CD4-positive, alpha-beta T cell treated with Interleukin-6 at 100 ng/mL for 8 hours (primary cell): ENCODE data around the gene HLA-DRA.

Source experiments
- DNase-seq: peaks from one replicate; pipeline ENCODE4 v3.0.0-alpha.2; 2020; ENCODE audit warnings: mixed read lengths, low spot score

Gene HLA-DRA

DNA sequence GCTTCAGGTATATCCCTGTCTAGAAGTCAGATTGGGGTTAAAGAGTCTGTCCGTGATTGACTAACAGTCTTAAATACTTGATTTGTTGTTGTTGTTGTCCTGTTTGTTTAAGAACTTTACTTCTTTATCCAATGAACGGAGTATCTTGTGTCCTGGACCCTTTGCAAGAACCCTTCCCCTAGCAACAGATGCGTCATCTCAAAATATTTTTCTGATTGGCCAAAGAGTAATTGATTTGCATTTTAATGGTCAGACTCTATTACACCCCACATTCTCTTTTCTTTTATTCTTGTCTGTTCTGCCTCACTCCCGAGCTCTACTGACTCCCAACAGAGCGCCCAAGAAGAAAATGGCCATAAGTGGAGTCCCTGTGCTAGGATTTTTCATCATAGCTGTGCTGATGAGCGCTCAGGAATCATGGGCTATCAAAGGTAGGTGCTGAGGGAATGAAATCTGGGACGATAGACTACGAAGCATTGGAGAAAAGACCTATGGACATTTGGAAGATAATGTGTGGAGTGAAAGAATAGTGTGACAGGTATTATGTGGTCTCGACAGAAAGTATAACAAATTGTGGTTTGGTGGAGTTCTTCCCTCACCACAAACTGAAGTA, at the start of gene HLA-DRA:
Gene HLA-DRA (plus strand): TSS at position 286 of the 613 bp plus-strand sequence. CDS start 64 bp downstream, at position 350.
- peak; percentile 62 for DNase-seq

DNA sequence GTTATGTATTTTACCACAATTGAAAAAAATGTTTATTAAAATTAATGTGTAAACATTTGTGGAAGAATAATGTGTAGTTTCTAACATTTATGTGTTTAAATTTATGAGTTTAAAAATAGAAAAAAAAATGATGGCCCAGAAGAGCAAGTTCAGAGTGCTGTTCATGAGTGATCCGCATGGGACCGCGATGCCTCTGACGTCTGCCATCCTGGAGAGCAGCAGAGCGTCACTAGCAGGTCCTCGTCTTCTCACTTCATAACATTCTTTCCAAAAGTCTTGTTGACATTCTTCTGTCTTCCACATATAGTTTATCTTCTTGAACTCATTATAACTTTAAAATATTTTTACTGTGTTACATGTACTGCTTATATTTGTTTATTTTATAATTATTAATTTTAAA, 48.2 kb upstream of the HLA-DRA start:
- DNase-seq: no peak

DNA sequence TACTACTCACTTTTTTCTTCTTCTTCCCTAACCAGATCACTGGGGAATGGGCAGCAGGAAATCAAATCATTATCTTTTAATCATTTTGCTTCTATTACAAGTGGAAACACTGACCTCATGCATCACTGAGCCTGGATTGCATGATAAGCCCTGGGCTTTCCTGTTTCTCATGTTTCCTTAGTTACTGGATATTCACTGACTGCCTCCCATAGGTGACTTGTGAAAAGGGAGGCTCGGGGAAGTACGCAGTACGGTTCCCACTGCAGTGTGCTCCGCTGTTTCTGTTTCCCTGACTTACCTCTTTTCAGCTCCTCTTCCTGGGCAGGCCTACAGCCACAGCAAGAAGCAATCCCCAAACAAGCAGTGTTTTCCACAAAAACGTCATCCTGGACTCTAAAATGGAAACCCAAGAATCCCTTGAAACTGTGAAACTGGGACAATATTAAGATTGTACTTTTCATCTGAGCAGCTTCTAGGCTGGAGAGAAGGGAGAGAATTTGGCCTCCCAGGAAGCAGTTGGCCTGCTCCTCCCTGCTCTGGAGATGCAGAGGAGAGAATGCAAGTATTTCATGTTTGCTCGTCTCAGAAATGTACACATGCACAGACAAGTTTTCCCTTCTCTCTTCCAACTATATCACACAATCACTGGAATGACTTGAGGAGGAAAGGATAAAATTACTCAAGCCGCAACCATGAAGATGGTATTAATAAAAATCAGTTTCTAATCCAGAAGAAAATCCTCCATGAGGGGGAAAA, 45.8 kb upstream of the HLA-DRA start:
- DNase-seq: no peak

DNA sequence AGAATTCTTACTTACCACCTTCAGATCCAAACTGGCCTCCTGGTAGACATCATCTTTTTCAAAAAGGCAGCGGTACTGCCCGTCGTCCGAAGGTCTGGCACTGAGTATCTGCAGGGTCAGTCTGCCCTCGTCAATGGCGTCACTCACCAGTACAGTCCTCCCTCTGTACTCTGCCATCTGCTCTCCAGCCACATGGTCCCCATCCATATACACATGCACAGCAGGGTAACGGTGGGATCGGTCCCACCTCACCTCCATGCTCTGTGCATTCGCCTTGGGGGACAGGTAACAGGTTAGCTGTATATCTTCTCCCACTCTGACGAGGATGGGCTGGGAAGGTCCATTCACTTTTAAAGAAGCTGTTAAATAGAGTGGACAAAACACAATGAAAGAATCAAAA, 43.7 kb upstream of the HLA-DRA start:
- no peak for DNase-seq

DNA sequence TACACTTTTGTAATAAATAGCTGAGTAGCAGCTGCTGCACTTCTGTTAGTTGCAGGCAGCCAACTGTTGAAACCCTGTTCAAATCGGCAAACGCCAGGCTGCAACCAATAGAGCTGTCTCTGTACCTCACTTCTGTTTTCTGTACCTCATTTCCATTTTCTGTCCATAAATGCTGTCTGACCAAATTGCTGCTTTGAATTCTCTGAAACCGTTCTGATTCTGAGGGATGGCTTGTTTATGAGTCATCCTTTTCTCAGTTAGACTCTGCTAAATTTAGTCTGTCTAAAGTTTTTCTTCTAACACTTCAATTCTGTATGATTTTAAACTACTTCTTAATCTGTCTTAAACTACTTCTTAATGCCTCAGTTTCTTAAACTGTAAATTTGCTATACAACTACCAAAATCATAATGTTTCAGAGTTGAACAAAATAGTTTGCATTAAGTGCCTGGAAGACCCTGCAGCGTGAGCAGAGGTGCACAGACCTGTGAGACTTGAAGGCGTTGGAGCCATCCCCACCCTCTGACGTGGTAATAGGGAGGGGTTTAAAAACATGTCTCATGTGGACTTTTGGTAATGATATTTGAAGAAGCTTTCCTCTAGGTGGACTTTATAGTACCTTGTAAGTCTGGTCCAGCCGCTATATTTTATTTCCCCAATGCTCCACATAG, 42.3 kb upstream of the HLA-DRA start:
- DNase-seq: no peak

DNA sequence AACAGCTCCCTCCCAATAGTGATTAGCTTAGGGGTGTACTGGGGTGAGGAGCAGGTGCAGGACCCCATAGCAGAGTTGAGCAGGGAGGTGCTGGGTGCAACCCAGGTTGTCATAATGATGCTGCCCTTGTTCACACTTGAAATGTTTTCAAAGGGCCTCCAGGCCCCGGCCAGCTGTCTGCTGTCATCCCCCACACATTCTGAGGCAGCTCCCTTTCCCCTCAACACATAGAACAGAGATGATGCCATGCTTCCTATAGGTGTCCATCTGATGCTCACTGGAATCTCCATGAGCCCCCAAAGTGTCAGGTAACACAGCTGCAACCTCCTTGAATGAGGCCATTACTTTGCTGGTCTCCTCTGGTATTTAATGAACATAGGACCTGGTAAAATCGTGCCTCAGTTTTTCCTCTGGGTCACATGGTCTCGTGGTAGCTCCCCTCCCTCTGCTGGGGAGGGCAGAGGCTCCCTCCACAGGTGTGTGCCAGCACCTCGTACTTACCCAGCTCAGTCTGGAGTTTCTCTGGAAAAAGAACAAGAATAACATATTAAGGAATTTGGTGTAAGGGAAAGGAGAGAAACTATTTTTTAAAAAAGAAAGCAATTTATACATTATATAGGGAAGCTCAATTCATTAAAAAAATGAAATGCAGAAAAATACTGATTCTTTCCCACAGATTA, 38.3 kb upstream of the HLA-DRA start:
- no peak for DNase-seq

DNA sequence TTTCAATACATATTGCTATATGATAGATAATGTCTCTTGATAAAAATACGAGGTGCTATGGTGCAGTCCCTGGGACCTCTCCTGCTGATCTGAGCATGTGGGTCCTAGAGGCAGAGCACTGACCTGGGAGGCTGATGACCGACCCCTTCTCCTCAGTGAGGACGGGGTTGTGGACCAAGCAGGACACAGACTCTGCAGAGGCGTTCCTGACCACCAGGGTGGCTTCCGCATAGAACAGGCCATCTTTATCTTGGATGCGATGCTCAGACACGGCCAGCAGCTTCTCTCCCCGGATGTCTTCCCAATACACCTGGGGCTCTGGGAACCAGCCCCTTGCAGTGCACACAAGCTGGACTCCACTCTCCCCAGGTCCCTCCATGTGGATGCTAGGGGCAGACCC, 36.9 kb upstream of the HLA-DRA start:
- DNase-seq: no peak

DNA sequence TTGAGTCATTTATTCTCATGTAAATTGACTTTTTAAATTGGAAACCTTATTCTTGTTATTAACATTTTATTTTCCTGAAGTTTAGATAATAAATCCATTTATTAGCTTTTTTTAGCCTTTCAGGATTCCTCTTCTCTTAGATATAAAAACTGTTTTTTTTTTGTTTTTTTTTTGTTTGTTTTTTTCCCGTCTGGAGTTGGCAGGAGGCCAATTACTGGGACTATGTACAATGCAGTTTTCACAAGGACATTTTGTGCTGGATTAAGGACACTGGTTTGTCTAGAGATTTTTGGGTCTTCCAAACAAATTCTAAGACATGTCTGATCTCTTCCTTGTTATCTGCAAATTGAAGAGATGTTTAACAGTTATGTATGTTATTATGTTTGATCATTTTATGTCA, 34.0 kb upstream of the HLA-DRA start:
- no peak for DNase-seq

DNA sequence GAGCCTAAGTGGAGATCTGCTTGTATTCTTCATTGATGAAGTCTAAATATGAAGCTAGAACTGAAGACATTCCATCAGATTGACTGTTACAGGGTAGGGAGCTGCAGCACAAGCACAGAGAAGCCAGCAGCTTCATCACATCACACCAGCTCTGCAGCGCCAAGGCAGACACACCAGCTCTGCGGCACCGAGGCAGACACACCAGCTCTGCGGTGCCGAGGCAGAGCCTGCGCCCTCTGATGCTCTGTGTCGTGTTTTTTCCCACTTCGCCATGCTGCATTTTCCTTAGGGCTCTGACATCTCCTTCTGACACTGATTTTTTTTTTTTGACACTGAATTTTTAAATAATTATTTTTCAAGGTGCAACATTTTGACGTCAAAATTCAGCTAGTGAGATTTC, 33.5 kb upstream of the HLA-DRA start:
- no peak for DNase-seq

DNA sequence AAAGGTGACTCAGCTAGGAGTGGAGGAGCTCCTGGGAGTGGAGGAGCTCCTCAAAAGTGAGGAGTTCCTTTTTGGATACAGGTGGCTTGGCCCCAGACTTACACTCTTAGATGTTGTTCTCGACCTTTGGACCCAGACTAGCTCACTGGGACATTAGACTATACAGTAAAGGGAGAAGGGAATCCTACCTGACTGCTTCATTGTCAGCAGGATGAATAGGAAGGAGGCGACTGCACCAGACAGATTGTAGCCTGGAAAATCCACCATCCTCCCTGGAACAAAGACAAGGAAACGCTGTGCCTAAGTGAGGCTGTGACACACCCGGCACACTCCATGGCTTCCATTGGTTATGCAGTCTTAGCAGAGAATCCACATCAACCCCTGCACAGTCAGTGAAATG, 32.8 kb upstream of the HLA-DRA start, which contains the start of gene BTNL2:
Gene BTNL2 (minus strand): TSS at position 325 of the 400 bp plus-strand sequence. CDS start 58 bp downstream, at position 267.
- no peak for DNase-seq

DNA sequence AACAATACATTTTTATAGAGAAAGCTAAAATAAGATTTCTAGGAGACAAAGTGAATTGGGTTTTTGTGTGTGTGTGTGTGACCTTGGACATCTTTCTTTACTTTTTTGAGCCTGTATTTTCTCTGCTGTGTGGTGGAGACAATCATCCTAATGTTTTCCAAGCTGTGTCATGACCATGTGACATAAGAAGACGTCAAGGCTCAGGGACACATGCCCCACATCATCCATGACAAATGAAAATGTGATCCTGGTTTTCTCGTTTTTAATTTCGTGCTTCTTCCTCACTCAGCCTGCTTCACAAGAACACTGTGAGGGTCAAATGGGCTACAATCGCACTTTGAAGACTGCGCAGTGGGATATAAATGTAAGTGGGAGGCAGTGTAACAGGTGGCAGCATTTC, 28.8 kb upstream of the HLA-DRA start:
- no peak for DNase-seq

DNA sequence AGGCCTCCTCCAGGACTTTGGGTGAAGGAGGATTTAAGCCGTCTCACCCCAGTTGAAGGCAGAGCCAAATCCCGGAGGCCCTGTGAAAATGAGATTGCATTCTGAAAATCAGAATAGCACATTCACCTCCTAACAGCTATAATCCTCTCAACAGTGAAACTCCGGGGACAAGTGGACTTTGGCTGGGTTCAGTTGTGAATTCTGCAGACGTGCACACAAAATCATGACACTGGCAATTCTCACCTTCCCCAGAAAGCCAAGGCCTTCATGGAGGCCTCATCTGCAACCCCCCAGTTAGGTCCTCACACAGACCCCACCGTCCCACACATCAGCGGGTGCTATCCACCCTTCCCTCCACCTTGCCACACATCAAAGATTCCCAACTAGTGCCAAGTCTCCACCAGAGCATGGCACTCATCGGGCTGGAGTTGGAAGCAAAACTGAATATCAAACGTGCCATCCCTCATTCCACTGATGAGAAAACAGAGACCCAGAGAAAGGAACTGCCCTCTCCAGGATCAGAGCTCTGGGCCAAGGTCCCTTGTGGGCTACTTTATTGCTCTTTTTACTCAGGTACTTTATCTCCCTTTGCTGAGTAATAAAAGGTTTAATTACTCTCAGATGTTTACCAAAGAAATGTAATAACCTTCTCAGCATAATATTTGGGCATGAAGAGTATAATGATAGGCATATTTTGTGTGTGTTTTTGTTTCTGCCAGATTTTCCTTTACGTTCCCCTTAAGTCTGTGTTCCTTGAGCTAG, 27.9 kb upstream of the HLA-DRA start:
- DNase-seq: no peak

DNA sequence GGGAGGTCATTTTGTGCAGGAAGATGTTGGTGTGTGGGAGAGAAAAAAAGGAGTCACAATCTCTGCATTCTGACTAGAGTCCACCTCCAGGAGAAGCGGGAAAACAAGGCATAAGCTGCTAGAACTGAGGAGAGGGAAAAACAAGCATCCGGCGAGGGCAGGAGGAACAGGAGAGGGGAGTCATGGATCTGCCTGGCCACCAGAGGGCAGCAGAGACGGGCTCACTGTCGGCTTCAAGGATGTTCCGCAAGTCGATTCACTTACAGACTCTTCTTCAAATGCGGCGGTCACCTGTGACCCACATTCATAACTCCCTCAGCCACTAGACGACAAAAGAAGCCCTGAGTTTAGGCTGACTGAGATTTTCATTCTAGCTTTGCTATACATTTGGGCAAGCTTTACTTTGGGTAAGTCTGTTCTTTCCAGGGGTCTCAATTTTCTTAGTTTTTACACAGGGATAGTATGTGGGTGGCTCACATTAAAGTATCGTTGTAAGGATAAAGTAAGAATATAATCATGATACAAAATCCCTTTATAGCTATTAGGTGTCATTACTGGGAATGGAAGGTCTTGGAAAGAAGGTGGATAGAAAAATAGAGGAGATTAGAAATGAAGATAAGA, 26.1 kb upstream of the HLA-DRA start:
- DNase-seq: peak; percentile 82

DNA sequence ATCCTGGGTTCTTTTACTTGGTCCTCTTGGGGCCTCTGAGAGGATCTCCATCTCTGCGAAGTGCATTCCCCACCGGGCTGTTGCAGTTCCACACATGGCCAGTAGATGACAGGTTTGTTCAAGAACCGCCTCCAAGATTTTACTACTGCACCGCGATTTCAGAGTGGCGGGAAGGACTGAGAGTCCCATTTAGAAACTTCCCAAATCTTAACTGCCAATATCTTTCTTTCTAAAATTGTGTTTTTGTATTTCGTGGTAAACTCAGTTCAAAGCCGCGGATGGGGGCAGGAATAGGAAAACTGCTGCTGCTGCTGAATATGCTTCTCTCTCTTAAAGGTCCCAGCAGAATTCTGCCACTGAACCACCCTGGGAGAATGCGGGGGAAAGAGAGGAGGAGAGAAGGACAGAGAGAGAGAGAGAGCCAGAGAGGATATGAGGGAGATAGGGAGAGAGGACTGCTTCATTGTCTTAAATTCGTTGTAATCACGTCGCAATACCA, 24.1 kb upstream of the HLA-DRA start:
- peak; percentile 68 for DNase-seq

DNA sequence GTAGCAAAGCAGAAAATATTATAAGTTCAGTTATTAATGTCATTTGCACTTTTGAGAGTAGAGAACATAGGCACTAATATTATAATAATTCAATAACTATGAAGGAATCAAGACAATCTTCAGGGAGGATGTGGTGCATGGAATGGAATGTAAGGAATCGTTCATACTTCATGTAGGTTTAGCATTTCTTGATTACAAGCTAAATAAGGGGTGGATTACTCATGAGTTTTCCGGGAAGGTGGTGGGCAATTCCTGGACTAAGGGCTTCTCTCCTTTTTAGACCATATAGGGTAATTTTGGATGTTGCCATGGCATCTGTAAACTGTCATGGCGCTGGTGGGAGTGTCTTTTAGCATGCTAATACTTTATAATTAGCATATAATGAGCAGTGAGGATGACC, 23.7 kb upstream of the HLA-DRA start:
- DNase-seq: no peak

DNA sequence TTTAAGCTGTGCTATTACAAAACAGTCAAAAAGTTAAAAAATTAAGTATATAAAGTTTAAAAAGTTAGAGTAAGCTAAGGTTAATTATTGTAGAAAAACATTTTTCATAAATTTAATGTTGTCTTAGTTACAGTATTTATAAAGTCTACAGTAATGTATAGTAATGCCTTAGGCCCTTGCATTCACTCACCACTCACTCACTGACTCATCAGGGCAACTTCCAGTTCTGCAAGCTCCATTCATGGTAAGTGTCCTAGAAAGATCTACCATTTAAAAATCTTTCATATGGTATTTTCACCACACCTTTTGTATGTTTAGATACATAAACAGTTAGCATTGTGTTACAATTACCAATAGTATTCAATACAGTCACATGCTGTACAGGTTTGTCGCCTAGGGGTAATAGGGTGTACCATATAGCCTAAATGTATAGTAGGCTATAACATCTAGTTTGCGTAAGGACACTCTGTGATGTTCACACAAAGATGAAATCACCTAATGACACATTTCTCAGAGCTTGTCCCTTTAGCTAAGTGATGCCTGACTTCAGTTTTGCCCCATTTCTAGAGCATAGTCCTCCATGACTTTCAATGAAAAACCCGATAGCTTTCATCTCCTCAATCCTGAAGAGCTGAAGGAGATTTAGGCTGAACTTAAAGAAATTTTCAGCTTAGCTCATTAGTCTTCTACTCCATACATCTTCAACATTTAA, 14.9 kb upstream of the HLA-DRA start:
- no peak for DNase-seq

DNA sequence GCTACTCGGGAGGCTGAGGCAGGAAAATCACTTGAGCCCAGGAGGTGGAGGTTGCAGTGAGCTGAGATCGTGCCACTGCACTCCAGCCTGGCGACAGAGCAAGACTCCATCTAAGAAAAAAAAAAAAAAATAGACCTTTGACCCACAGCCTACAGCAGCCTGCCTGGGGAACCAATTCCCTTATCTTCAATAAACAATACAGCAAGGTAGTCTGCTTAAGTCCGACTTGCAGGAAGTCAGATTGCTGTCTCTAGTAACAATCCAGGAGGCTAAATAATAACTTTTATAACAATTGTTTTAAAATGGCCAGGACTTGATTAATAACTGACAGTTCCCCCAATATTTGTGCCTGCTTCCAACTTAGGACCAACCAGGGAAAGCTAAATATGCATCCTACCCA, 13.3 kb upstream of the HLA-DRA start:
- no peak for DNase-seq

DNA sequence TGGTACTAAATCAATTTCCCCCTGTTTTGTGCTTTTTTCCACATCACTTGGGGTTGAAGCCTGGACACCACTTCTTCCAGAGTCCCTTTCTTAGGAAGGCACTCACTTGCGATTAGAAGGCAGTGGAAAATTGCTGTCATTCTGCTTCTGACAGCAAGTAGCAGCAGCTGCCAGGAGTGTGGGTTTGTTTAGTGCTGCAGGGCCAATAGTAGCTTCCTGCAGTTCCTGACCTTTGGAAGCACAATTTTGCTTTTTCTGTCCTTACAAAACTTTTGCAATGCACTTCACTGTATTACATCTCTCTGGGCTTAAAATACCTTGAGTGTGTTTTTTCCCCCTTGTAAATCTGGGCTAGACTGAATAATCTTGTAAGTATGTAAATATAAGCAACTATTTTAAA, 12.5 kb upstream of the HLA-DRA start:
- DNase-seq: no peak

DNA sequence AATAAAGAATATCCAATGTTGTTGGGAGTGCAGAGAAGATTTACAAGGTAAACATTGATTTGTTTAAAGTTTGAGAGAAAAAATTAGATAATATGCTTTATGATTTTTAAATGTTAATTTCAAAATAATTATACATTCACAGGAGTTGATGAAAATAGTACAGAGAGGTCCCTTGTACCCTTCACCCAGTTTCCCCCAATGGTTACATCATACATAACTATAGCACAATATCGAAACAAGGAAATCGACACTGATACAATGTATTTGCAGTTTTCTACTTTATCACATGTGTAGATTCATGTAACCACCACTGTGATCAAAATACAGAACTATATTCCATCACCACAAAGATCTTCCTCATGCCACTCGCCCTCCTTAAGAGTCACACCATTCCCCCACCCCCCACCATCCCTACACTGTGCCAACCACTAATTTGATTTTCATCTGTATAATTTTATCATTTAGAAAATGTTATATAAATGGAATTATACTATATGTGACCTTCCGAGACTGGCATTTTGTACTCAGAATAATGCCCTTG, 11.7 kb upstream of the HLA-DRA start:
- DNase-seq: no peak

DNA sequence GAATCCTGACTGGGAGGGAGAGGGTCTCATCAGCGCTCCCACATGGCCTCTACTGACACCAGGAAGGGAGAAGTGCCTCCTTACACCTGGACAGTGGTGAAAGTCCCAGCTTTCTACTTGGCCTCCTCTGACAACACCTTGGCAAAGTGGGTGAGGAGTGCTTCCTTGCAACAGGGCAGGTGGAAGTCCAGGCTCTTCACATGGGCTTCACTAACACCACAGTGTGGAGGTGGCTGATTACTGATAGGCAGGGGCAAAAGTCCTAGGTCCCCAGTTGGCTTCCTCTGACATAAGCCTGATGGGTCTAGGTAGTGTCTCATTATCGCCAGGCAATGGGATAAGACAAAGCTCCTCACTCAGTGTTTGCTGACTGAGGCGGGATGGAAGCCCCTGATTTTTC, 9.5 kb upstream of the HLA-DRA start:
- no peak for DNase-seq
